GM10266 (cell line): ENCODE measurements around the gene PLCL2.

Experiments
- DNase-seq: peaks from one replicate; pipeline ENCODE4 v3.0.0; 2012; ENCODE audit errors: extremely low spot score
- CTCF ChIP-seq: IDR thresholded peaks from 2 replicates; pipeline ENCODE4 v1.5.1; 2012; ENCODE audit warnings: mild to moderate bottlenecking, low read depth; ENCODE audit not compliant: control insufficient read depth, insufficient read depth; ENCODE audit errors: missing control alignments

The PLCL2 gene

GRCh38 chr3:16935781-16936180 is 51.0 kb downstream of the PLCL2 start:
- TF ChIP-seq CTCF: no peak
- no peak for DNase-seq

DNA sequence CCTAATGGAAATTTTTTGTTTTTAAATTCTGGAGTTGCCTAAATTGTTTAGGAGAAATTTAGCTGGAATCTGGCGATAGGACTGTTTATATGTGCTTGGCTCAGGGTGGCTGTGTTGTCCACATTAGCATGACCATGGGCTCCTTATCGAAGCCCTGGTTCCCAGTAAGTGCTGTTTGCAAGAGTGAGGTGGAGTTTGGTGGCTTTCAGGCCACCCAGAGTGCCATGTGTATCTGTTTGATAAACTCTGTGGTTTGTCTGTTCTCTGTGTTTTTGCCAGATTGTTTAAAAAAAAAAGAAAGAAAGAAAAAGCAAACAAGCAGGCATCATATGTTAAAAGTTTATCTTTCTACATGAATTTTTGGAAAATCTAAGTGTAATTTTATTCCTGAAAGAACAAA is 51.5 kb downstream of the PLCL2 start:
- DNase-seq: no peak
- TF ChIP-seq CTCF: no peak

DNA sequence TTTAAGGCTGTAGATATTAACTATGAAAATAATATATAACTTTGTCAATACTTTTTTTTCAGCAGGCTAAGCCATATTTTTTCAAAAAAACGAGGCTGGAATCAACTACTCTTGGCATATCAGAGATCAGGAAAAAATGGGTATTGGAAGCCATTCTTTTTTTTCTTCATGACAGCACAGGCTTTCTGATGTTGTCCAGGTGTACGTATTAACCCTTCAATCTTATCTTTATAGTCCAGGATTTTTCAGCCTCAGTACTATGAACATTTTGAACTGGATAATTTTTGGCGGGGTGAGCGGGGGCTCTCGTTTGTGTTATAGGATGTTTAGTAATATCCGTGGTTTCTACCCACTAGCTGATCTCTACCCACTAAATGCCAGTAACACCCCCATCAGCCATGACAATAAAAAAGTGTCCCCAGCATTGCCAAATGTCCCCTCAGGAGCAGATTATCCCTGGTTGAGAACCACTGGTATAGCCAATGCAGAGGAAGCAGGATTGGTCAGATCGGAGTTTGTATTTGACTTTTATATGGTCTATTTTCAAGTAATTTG is 52.0 kb downstream of the PLCL2 start:
- TF ChIP-seq CTCF: no peak
- no peak for DNase-seq

GRCh38 chr3:16937326-16937845 is 52.6 kb downstream of the PLCL2 start:
- TF ChIP-seq CTCF: no peak
- DNase-seq: no peak

DNA sequence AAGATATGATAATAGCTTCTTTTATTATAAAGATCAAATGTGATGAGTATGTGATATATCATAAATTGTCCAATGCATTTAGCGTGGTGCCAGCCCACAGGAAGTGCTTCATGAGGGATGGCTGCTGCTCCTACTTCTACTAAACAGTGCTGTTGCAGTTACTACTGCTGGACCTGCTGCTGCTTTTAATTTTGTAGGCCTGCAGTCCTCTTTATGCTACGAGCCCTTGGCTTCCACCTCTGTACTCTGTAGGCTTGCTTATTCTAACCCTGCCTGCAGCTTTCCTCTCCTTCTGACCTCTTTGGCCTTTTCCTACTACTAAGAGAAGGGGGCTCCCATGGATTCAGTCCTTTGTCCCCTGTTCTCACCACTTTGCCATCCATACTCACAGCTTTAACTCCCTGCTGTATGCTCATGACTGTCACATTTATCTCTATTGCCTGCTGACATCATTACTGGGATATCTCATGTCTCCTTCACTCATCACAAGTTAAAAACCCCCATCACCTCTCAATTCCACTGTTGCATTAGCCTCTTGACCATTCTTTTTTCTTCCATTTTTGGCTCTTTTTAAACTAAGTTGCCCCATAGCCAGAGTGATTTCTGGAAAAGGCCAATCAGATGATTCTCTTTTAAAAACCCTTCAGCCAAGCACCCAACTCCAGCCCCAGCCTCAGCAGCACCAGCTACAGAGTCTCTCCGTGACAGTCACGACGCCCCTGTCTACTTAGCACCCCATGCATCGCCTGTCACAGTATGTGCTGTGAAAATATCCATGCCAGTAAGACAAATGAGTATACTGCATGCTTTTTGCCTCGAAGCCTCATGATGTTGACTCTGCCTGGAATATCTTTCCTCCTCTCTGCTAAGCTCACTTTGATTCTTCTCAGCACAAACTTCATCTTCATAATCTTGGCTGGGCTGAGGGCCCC is 56.3 kb downstream of the PLCL2 start:
- no peak for DNase-seq
- TF ChIP-seq CTCF: no peak

DNA sequence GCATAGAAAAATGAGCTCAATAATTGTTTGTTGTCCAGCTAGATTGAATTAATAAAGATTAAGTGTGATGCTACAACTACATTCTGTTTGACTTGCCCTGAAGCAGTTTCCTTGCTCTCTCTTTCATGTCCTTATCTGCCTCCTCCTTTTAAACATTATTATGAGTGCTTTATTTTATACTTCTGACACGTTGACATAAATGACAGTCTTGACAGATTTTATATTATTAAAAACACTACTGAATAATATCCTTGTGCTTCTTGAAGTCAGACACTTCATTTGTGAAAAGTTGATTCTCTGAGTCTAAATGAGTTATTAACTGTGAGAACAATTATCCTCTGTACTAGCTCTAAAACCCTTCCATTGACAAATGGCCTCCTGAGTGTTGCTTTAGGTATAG is 58.2 kb downstream of the PLCL2 start:
- no peak for DNase-seq
- TF ChIP-seq CTCF: no peak

DNA sequence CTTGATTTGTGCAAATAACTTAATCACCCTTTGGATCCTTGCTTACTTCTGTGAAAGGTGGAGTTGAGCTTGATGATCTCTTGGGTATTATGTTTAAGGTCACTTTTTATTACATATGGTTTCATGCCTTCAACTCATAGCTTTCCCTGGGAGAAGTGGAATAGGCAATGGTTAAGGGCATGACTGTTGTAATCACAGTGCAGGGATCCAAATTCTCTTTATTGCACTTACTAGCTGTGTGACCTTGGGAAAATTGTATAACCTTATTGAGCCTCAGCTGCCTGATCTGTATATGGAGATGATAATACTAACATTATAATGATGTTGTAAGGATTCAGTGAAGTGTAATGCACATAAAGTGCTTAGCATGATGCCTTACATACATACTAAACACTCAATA is 59.1 kb downstream of the PLCL2 start:
- DNase-seq: no peak
- no peak for TF ChIP-seq CTCF
